ENCODE results near the gene HELT. TPM values are rescaled to one million over a fixed set of nuclear protein-coding genes. Genes with fewer than 3 reads are reported as not detected.
A peak's percentile ranks its signal among the peaks of the same experiment; 100 is the strongest.

Gene HELT
- total RNA-seq, 1 experiment from 2014 or later, result not detected

DNA sequence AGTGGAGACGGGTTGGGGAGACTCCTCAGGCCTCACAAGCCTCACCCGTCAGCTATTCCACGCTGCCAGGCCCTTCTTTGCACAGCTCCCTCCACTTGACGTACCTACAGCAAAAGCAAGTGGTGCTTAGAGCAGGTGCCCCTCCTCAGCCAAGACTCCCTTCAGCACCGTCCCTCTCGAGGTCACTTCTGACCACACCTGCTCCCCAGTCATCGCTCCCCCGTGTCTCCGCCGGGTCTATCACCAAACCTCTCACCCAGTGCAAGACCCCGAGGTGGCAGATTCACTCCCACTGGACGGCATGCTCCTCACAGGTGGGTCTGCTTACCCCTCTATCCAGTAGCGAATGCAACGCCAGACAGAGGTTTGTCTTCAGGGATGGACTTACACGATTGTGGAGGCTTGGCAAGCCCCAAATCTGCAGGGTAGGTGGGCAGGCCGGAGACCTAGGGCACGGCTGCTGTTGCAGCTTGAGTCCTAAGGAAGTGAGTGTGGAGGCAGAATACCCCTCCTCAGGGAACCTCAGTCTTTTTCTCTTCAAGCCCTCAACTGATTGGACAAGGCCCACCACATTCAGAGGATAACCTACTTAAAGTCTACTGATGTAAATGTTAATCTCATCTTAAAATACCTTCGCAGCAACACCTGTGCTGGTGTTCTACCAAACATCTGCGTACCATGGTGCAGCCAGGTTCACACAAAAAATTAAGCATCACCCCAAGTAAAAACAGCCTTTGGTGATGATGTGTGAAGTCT, 14.5 kb upstream of the HELT start:
- no peak for DNase-seq (ENCODE audit: extremely low read depth, low read depth)

DNA sequence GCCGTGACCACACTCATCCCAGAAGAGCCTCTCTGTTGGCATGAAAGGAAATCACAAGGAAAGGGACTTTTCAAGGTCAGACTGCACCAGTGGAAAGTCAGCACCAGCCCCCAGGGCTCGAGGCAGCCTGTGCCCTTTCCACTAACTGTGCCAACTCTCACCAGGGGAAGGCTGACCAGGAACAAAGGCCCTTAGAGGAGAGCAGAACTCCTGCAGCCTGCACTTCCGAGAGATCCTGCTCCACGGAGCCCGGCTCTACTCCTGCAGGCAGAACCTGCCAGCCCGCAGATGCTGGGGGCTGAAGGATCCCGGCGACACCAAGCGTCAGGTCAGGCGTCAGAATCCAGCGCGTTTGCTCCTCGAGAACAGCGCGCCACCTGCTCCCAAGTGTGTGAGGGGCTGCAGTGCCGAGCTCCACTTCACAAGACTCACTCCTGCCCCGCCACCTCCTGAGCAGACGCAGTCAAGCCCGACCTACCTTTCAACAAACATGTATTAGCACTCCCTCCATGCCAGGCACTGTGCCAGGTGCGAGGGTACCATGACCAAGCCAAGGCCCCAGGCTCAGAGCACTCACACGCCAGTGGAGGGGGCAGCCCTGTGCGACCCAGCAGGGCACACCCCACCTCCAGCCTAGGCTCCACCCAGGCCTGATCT, 13.6 kb upstream of the HELT start:
- DNase-seq (ENCODE audit: extremely low read depth, low read depth), result no peak

DNA sequence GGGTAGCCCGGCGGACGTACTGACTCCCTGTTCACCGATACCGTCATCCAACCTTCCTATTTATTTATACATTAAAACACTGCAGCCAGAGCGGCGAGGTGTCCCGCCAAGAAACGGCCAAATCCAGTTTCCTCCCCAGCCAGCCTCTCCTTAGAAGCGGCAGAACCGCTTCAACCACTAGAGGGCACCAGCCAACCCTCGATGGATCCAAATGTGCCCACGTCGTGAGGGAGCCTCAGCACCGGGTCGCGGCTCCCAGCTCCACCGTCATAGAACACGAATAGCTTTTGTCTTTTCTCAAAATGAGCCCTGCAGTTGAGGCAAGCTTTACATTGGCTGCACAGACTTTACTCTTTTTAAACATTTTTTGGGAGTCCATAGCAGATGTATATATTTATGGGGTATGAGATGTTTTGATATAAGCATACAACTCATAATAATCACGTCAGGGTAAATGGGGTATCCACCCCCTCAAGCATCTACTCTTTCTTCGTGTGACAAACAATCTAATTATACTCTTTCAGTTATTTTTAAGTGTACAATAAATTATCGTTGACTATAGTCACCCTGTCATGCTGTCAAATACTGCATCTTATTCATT, 13.0 kb upstream of the HELT start:
- DNase-seq (ENCODE audit: extremely low read depth, low read depth), result peak; percentile 75

DNA sequence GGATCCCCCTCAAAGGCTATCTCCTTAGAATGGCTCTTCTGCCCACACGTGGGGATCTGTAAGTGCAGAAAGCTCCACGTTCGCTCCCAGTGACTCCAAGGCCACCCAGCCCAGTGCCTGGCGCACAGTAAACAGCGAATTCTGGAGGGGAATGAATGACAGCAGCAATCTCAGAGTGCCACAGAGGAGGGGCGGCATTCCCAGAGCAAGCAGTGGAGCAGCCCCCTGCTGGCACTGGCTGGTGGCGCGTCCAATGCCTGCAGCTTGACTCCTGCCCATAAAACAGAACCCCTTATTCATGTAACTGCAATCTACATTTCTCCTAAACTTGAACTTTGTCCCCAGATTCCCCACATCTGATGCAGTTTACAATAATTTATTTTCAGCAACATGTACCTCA, 6.9 kb upstream of the HELT start:
- DNase-seq (ENCODE audit: extremely low read depth, low read depth), result no peak

DNA sequence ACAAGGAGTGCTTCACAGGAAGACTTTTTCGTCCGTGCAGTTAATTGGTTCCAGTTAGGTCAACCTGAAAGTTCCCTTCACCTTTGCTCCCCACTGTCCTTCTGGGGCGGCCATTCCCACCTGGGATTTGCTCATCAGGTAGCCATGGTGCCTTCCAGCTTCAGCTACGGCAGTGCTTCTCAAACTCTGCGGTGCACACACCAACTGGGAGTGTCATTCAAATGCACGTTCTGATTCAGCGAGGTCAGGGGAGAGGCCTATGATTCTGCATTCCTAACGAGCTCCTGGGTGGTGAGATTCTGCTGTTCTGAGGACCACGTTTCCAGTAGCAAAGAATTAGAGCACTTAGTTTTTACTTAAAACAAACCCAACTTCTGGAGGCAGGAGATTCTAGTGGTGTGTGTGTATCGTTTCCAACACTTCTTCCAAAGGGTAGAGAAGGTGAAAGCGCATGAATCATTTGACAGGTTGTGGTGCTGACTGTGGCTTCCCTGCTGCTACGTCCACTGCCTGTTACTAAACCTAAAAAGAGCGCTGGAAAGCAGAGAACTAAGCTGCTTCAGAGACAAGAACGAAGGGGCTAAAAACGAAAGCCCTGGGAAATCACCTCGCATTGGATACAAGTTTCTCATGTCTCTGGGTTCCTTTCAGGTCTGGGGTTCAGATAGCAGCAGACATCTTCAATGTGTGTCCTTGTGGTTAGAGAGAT, 4.7 kb upstream of the HELT start:
- no peak for DNase-seq (ENCODE audit: extremely low read depth, low read depth)

DNA sequence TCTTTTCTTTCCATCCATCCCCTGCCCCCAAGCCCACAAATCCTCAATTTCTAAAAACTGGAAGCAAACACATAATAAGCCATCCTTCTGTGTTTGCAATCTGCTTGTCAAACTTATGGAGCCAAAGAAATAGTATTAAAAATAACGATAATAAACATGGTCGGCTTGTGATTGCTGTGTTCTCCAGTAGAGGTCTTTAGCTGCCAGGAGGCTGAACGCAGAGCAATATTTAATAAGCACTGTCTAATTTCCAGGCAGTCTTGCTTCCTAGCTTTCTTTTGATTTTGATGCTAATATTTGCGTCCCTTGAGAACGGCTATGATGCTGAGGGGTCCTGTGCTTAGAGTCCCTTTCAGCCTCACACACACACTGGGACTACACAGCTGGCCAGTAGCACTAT, 3.2 kb upstream of the HELT start:
- DNase-seq (ENCODE audit: extremely low read depth, low read depth), result no peak

DNA sequence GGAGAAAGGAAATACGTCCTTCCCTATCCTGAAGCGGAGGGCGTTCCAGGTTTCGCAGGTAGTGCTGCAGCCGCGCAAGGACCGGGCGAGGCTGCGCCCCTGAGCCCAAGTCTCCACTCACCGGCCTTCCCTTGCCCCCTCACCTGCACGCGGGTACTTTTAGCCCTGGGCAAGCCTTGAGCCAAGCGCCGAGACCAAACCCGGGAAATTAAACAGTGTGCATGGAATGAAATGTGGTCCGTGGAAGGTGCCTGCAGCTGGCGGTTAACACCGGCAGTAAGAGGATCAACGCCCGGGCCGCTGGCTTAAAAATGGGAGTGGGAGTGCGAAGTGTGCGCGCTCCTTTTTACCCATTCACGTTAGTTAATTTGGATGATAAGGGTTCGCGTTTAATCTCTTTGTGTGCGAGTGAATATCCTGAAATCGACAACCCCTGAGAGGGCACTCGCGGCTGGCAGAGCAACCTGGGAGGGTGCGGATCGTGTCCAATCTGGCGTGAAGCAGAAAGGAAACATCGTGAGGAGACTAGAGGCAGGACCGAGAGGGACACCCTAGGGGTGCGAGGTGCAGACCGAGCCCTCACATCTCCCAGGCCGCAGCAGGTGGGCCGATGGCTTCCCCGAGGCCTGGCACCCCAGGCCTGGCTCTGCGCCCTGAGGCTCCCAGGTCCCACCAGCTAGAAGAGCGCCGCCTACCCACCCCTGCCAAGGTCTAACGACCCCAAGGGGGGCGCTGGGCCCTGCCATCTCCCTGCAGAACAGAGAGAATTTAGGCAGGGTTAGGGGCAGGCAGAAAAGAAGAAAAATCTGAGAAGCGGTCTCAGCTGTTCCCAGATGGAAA, 2.0 kb upstream of the HELT start:
- no peak for DNase-seq (ENCODE audit: extremely low read depth, low read depth)

DNA sequence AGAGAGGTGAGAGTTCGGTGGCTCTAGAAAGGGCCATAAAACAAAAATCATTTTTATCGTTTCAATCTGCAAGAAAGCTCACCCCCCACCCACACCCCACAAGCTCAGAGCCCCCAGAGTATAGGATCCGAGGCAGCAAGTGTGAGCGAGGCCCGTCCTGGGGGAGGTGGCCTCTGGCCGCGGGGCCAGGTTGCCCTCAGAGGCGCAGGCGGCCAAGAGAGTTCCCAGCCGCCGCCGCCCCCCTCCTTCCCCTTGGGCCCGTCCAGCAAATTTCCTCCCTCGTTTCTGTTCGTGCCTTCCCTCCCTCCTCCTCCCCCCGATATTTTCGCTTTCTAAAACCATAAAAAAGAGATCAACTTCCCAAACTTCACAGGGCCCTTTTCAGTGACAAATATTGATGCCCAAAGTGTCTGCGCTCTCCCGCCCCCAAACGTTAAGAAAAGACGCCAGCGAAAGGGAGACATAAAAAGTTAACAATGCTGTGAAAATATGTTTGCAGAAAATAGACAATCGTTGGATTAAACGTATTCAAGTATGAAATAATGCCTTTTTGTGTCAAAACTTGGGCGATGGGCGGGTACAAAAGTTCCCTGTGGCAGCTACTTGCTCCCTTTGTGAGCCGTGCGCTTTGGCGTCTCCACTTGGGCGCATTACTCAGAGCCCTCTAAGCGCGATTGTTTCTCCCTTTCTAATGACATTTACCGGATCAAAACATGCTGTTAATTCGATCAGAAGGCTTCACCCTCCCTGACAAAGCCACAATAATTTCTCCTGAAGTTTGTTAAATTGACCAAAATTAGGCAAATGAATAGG, 1.1 kb upstream of the HELT start:
- DNase-seq (ENCODE audit: extremely low read depth, low read depth), result no peak

DNA sequence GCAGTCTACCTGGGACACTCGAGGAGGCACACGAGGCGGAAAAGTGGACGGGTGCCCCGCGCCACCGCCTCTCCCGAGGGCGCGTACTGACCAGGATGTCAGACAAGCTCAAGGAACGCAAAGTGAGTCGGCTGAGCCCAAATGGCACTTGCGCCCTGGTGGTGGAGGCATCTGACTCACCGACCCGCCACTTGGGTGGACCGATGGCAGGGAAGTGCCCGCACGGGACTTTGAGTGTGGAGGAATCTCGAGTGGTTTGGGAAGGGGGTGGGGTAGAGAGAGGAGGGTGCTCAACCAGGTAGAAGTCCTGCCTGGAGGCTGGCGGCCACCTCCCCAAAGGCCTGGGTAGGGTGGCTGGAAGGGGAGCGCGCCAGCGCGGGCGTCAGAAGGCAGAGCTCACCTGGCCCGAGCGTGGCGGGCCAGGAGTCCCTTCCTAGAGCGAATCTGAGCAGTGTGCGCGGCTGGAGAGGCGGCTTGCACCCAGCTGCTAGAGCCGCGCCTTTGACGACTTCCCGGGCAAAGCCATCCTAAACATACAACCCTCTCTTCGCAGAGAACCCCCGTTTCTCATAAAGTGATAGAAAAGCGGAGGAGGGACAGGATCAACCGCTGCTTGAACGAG, 655 bp downstream of the HELT start:
- no peak for DNase-seq (ENCODE audit: extremely low read depth, low read depth)

DNA sequence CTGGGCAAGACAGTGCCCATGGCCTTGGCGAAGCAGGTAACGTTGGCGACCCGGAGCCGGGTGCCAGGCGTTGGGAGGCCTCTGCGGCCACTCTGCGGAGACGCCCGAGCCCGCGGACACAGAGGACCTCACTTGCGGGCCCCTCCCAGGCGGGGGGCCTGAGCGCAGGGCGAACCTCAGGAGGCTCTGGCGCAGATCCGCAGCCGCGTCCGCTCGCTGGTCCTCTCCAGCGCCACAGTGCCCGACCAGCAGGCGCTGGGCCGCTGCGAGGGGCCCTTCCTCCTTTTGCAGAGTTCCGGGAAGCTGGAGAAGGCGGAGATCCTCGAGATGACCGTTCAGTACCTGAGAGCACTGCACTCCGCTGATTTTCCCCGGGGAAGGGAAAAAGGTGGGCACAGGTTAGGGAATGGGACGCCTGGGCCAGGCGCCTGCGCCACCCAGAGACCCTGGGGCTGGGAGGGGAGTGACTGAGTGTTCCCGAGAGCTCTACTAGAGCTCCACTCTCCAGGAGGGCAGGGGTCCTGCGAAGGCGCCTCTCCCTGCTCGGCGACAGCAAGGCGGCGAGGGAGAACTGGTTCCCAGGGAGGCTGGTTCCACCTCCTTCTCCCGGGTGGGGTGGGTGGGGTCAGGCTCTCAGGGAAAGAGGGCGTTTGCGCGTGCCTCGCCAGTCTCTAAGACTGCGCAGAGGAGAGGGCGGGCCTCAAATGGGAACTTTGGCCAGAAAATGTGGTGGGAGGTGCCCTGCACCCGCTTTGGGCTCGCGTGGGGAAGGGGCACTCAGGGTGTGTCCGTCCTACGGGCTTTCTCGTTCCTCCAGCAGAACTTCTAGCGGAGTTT, 1.4 kb downstream of the HELT start:
- no peak for DNase-seq (ENCODE audit: extremely low read depth, low read depth)

DNA sequence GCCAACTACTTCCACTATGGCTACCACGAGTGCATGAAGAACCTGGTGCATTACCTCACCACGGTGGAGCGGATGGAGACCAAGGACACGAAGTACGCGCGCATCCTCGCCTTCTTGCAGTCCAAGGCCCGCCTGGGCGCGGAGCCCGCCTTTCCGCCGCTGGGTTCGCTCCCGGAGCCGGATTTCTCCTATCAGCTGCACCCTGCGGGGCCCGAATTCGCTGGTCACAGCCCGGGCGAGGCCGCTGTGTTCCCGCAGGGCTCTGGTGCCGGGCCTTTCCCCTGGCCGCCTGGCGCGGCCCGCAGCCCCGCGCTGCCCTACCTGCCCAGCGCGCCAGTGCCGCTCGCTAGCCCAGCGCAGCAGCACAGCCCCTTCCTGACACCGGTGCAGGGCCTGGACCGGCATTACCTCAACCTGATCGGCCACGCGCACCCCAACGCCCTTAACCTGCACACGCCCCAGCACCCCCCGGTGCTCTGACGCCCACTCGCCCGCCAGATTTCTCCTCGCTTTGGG, 2.1 kb downstream of the HELT start:
- no peak for DNase-seq (ENCODE audit: extremely low read depth, low read depth)

DNA sequence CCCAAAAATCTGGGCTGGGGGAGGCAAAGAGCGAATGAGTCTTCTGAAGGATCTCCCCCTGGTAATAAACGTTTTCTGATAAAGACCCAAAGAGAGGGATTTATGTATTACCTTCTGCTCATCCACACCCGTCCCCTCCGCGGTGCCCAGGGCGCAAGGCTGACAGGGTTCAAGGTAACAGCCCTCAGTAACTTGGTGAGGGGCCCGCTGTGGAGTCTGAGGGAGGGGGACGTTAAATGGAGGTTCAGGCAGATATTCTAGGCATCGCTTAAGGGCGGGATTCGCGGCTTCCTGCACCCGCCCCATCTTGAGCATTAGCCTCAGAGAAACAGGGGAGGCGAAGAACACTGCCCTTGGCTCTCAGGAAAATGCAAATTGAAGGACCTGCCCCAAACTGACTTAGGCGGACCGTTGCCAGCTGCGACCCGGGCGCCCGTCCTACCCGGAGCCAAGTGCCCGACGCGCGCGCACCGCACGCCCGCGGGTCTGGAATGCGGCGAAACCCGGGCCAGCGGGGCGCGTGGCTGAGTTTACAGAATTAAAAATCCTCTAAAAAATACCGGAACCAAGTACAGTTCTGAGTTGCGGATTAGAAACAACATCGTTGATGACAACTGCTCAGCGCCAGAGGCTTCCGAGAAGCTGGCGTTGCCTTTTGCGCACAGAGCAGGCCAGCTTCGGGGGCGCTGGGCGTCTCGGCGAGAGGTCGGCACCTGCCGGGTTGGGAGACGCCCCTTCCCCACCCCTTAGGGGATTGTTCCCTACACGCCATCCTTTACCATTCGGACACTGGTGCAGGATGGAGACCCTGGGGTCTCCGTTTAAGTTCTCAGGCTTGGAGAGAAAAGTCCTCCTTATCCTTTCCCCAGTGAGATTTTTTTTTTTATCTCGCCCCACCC, 2.8 kb downstream of the HELT start:
- no peak for DNase-seq (ENCODE audit: extremely low read depth, low read depth)

DNA sequence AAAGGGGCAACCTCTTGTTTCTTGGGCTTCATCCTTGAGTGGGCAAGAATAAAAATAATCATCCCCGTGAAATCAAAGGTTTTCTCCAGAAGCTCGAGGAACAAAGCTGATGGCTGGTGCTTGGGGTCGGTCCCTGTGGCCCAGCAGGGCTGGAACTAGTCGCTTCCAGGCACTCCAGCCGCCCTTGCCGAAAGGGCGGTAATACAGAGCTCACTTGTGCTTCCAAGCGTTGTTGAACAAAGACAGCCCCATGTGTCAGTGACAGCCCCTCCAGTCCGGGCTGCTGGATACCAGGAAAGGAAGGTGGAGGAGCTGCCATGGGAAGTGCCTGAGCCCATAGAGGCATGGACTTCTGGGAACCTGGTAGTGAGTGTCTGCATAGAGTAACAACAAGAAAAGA, 5.2 kb downstream of the HELT start:
- no peak for DNase-seq (ENCODE audit: extremely low read depth, low read depth)

DNA sequence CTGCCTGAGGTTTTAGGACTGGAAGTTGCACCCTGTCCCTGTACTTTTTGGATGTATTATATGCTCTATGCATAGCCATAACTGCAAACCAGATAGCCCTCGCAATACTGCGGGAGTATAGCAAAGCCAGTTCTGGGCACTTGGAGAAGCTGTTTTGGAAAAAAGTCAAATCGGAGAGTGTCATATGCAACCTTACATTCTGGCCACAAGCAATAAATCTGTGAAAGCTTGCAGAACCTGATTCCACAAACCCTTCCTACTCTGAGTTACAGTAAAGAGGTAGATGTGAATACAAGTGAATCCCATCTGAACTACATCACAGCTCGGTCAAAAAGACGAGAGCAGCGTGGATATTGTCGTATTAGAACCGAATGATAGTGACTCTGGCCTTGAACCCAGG, 10.3 kb downstream of the HELT start:
- no peak for DNase-seq (ENCODE audit: extremely low read depth, low read depth)

DNA sequence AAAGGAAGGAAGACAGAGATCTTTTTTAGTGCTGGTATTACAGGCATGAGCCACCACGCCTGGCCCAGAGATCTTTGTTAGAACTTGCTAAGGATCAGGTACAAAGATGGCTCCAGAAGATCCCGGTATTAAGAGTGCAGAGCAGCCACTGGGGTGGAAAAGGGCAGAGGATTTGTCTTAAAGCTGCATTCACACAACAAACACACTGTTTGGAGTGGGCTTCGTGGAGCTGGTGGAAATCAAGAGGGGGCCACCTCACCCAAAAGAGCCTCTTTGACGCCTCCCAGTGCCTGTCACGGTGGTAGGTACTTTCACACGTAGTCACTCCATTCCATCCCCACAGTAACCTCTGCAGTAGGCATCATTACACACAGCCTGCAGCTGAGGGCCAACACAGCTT, 13.3 kb downstream of the HELT start:
- DNase-seq (ENCODE audit: extremely low read depth, low read depth), result no peak

DNA sequence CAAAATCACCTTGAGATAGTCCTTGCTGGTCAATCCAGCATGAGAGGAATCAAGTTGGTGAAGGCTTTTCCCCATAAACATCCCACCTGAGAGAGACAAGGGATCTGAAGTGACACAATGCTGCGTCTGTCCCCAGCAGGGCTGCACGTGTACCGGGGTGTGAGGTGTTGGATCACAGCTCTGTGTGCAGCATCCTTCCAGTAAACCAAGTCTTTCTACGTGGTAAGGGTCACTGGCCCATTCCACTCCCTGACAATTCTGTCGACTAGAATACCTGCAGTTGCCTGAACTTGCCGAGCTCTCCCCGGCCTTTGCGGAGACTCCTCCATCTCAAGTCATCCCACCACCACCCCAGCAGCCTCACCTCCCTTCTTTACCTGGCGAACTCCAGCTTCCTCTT, 14.8 kb downstream of the HELT start:
- no peak for DNase-seq (ENCODE audit: extremely low read depth, low read depth)

DNA sequence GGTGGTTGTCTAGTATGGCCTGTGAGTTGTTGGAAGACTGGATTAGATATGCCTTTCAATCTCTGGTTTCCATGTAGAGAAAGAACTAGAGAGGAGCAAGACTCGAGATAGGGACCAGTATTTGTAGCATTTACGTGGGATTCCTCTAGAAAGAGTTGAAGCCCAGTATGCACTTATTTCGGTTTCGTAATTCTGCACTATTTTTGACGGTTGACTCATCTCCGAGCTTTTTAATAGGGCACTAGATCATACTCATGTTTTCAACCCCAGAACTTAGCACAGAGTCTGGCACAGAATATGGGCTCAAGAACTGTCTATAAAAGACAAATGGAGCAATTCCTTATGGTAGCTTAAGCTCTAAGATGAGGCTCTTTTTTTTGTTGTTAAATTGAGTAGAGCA, 15.7 kb downstream of the HELT start:
- DNase-seq (ENCODE audit: extremely low read depth, low read depth), result no peak

All from NCI-H460 (cell line).